Esophagus muscularis mucosa (tissue), 4 donors: ENCODE data around the gene TMEM54. TPM values are rescaled to one million over a fixed set of nuclear protein-coding genes. Genes with fewer than 3 reads are reported as not detected.
A peak's percentile ranks its signal among the peaks of the same experiment; 100 is the strongest.

Experiments used
- DNase-seq: peaks from one replicate; pipeline ENCODE4 v3.0.0-alpha.2; 2017; ENCODE audit errors: extremely low spot score
- H3K27ac ChIP-seq, 4 donors: fragments of 200-600 bp; sonication (generic); replicated peaks in 1 of 4; 1 replicate in 3 of 4; 2 replicates in 1 of 4; pipeline ENCODE4 v1.5.1; 2016 to 2019; ENCODE audit warnings: mild to moderate bottlenecking in 1 of 4
- H3K27me3 ChIP-seq, 4 donors: fragments of 200-600 bp; sonication (generic); one replicate each; pipeline versions ENCODE4 v1.5.1 to v1.6.0; 2016 to 2019
- H3K36me3 ChIP-seq, 4 donors: fragments of 200-600 bp; sonication (generic); one replicate each; pipeline ENCODE4 v1.5.1; 2016 to 2019
- H3K4me1 ChIP-seq, 4 donors: fragments of 200-600 bp; sonication (generic); one replicate each; pipeline ENCODE4 v1.5.1; 2016 to 2019
- H3K4me3 ChIP-seq, 4 donors: fragments of 200-600 bp; sonication (generic); 1 replicate in 2 of 4; 2 replicates in 2 of 4; pipeline ENCODE4 v1.5.1; 2016 to 2019; ENCODE audit warnings: mild to moderate bottlenecking in 4 of 4, moderate library complexity in 1 of 4
- H3K9me3 ChIP-seq, 4 donors: fragments of 200-600 bp; sonication (generic); 1 replicate in 3 of 4; 2 replicates in 1 of 4; pipeline ENCODE4 v1.5.1; 2016 to 2019
- CTCF ChIP-seq, 3 experiments: fragments of 200-600 bp in 2 of 3; fragments of 450-650 bp in 1 of 3; sonication (generic) in 2 of 3; IDR thresholded peaks; one replicate each; pipeline ENCODE4 v1.5.1; 2017 to 2019; ENCODE audit warnings: antibody characterized with exemption in 3 of 3, mild to moderate bottlenecking in 2 of 3, moderate library complexity in 1 of 3
- EP300 ChIP-seq: sonication (generic); formaldehyde crosslinking; IDR thresholded peaks from one replicate; pipeline ENCODE4 v1.6.1; 2017; ENCODE audit warnings: antibody characterized with exemption
- POLR2A ChIP-seq: fragments of 450-650 bp; IDR thresholded peaks from one replicate; pipeline ENCODE4 v1.6.1; 2017; ENCODE audit warnings: antibody characterized with exemption, moderate library complexity, mild to moderate bottlenecking, low read depth
- POLR2AphosphoS5 ChIP-seq, 2 donors: sonication (generic); formaldehyde crosslinking; IDR thresholded peaks; one replicate each; pipeline ENCODE4 v1.6.1; 2017; ENCODE audit warnings: antibody characterized with exemption in 2 of 2
- WGBS: methylation state at CpG from one replicate; pipeline ENCODE4 v1.1.5; 2018; 5-methylcytosine and 5-hydroxymethylcytosine counted together
- intact Hi-C: fragments of 100-400 bp; cut with DNase I; formaldehyde crosslinking; loops from one replicate; pipeline ENCODE4 v1.15.1; 2023
- total RNA-seq, 4 donors: library from RNA; depleted of rRNA; stranded (reverse); fragments of >200 nt; gene quantifications; one replicate each; pipeline versions ENCODE4 v1.1.0 to v1.2.1, GENCODE V29; 2016

TMEM54 gene
- total RNA-seq, 4 donors from 2014 or later = 64.6 to 132 (median 118) TPM

GRCh38 chr1:32888134-32888533 lies 13.1 kb downstream of the TMEM54 start:
- TF ChIP-seq CTCF (IDR thresholded peaks at IDR 0.05) = no peak
- TF ChIP-seq POLR2AphosphoS5 (IDR thresholded peaks at IDR 0.05) = no peak
- TF ChIP-seq POLR2A = no peak
- TF ChIP-seq EP300 = no peak
- no peak overlapping the region for H3K27ac ChIP-seq
- intact Hi-C loops = no loop called here
- H3K36me3 ChIP-seq = no peaks in the 10 kb centered on the region
- H3K27me3 ChIP-seq = peaks cover 8 to 93% (median 31%) of the 10 kb centered on the region in 4 donors
- no peaks in the 10 kb centered on the region for H3K9me3 ChIP-seq
- 84% methylated on average over 3 of the region's 3 CpGs for WGBS
- no peak for DNase-seq
- no peak overlapping the region for H3K4me3 ChIP-seq
- H3K4me1 ChIP-seq = peaks cover 9 to 23% (median 18%) of the 10 kb centered on the region in 4 donors

GRCh38 chr1:32887623-32888022 lies 13.6 kb downstream of the TMEM54 start:
- WGBS = 80% methylated on average over 12 of the region's 12 CpGs
- H3K4me1 ChIP-seq = peaks cover 4 to 18% (median 13%) of the 10 kb centered on the region in 4 donors
- intact Hi-C loops = no loop called here
- DNase-seq = no peak
- H3K9me3 ChIP-seq = no peaks in the 10 kb centered on the region
- no peak overlapping the region for H3K4me3 ChIP-seq
- TF ChIP-seq POLR2AphosphoS5 (IDR thresholded peaks at IDR 0.05) (no peak), EP300 (no peak), POLR2A (no peak), CTCF (IDR thresholded peaks at IDR 0.05) (no peak)
- H3K36me3 ChIP-seq = no peaks in the 10 kb centered on the region
- peaks cover 8 to 88% (median 28%) of the 10 kb centered on the region in 4 donors for H3K27me3 ChIP-seq
- no peak overlapping the region for H3K27ac ChIP-seq

GRCh38 chr1:32886828-32887414 lies 14.3 kb downstream of the TMEM54 start:
- intact Hi-C loops = no loop called here
- H3K36me3 ChIP-seq = no peaks in the 10 kb centered on the region
- 46% methylated on average over 19 of the region's 19 CpGs for WGBS

GRCh38 chr1:32886004-32886827 lies 15.0 kb downstream of the TMEM54 start, which contains the start of gene HPCA:
TSS of gene HPCA (plus strand) at chr1:32886491. CDS start at chr1:32888899, 2,408 bp downstream.
- Histone ChIP-seq H3K36me3 (no peaks in the 10 kb centered on the region), H3K27ac (no peak within 1 kb of the TSS), H3K27me3 (peaks cover 8 to 74% (median 28%) of the 10 kb centered on the region in 4 donors), H3K9me3 (no peaks in the 10 kb centered on the region), H3K4me1 (peaks cover 15 to 29% (median 22%) of the 10 kb centered on the region in 4 donors), H3K4me3 (peak within 1 kb of the TSS; percentile 26 to 42 (median 28))
- intact Hi-C loops = no loop called here
- no peak for DNase-seq
- WGBS = 28% methylated on average over 10 of the region's 79 CpGs
- TF ChIP-seq POLR2A (no peak), CTCF (IDR thresholded peaks at IDR 0.05) (peak in 2 of 3 experiments; percentile 13 to 21), EP300 (no peak), POLR2AphosphoS5 (IDR thresholded peaks at IDR 0.05) (no peak)

More at GRCh38 chr1:32886828-32887414, 14.3 kb downstream of the TMEM54 start:
- Histone ChIP-seq H3K4me3 (peak overlapping the region in 3 of 4 donors; percentile 26 to 42 (median 27)), H3K27me3 (peaks cover 8 to 81% (median 28%) of the 10 kb centered on the region in 4 donors), H3K4me1 (peaks cover 8 to 22% (median 17%) of the 10 kb centered on the region in 4 donors), H3K27ac (no peak overlapping the region), H3K9me3 (no peaks in the 10 kb centered on the region)
- TF ChIP-seq POLR2AphosphoS5 (IDR thresholded peaks at IDR 0.05) (no peak), POLR2A (no peak), CTCF (IDR thresholded peaks at IDR 0.05) (no peak), EP300 (no peak)
- no peak for DNase-seq
